Activated naive CD4-positive, alpha-beta T cell treated with anti-CD3 and anti-CD28 coated beads, Interleukin-2, amount 50 U/mL, for 72 hours (primary cell): Measurements from ENCODE around the gene NBEAL1. TPM values are rescaled to one million over a fixed set of nuclear protein-coding genes. Genes with fewer than 3 reads are reported as not detected.
"Not testable (repeated sequence)": the region's sequence is repeated elsewhere in the genome, so short reads cannot be mapped to it uniquely, and the experiment has no call there.

Experiments
- ATAC-seq, 2 donors: fragments of 150-1000 bp; cut with Tn5 transposase; 2 replicates each; pipeline ENCODE4 v1.10.0; 2021; ENCODE audit warnings: mild to moderate bottlenecking in 2 of 2, moderate library complexity in 2 of 2
- DNase-seq, 2 donors: peaks; one replicate each; pipeline ENCODE4 v3.0.0; 2021 to 2022; ENCODE audit warnings: low spot score in 2 of 2
- H3K27ac Mint-ChIP-seq, 2 donors: one replicate each; pipeline ENCODE4 v1.8.0; 2022; ENCODE audit warnings: mild to moderate bottlenecking in 2 of 2, mixed read lengths in 2 of 2
- H3K36me3 Mint-ChIP-seq, 2 donors: one replicate each; pipeline ENCODE4 v1.8.0; 2022; ENCODE audit warnings: mixed read lengths in 2 of 2
- H3K9me3 Mint-ChIP-seq, 2 donors: one replicate each; pipeline ENCODE4 v1.8.0; 2022; ENCODE audit warnings: mixed read lengths in 2 of 2
- total RNA-seq, 2 donors: library from RNA; stranded (reverse); gene quantifications; one replicate each; pipeline ENCODE4 v1.2.3, GENCODE V29; 2022

NBEAL1 gene
- total RNA-seq, 2 donors from 2014 or later: 15.6 to 22.6 TPM

DNA sequence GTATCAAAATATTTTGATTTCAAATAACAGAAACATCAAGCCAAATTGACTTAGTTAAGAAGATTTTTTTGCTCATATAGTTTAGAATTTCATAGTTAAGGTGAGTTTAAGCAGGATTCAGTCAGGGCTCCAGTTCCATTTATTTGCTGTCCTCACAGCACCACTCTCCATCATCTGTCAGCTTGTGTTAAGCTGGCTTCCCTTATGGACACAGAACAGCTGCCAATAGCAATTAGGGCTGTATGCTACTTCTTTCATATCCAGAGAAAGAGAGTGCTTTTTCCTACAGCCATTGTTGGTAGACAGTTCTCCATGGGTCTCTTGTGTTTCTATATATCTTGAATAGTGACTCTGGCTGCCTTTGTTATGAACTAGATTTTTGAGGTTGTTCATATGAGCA, 128.7 kb downstream of the NBEAL1 start:
- no peaks in the 10 kb centered on the region for H3K36me3 Mint-ChIP-seq
- DNase-seq (no peak), ATAC-seq (no peak)
- no peaks in the 10 kb centered on the region for H3K9me3 Mint-ChIP-seq
- peak overlapping the region in 1 of 2 donors; percentile 44 for H3K27ac Mint-ChIP-seq

DNA sequence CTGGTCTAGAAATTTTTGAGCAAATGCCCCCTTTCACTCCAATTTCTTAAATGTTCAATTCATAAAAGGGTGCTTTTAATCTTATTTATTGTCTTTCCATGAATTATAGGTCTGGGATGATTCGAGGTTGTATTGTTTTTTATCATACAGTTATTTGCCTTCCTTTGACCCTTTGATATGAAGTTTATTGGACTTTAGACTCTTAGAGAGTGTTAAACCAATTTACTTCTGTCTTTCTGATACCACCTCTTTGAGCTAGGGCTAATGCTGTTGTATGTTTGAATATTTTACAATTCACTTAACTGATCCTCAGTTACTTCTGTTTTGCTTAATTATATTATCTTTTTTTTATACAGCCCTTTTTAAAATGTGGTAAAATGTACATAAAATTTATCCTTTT, 134.5 kb downstream of the NBEAL1 start:
- H3K36me3 Mint-ChIP-seq: peaks cover 0 to 4% of the 10 kb centered on the region in 2 donors
- ATAC-seq: no peak
- no peaks in the 10 kb centered on the region for H3K9me3 Mint-ChIP-seq
- no peak for DNase-seq
- H3K27ac Mint-ChIP-seq: no peak overlapping the region

DNA sequence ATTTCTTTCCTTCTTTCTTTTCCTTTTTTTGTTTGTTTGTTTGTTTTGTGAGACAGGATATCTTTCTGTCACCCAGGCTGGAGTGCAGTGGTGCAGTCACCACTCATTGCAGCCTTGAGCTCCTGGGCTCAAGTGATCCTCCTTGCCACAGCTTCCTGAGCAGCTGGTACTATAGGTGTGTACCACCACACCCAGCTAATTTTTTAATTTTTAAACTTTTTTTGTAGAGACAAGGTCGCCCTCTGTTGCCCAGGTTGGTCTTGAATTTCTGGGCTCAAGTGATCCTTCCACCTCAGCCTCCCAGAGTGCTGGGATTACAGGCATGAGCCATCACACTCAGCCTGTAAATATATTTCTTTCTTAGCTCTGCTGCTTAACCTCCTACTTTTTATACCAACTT, 140.7 kb downstream of the NBEAL1 start:
- ATAC-seq (no peak), DNase-seq (no peak)
- H3K9me3 Mint-ChIP-seq: no peaks in the 10 kb centered on the region
- H3K36me3 Mint-ChIP-seq: no peaks in the 10 kb centered on the region
- H3K27ac Mint-ChIP-seq: no peak overlapping the region

DNA sequence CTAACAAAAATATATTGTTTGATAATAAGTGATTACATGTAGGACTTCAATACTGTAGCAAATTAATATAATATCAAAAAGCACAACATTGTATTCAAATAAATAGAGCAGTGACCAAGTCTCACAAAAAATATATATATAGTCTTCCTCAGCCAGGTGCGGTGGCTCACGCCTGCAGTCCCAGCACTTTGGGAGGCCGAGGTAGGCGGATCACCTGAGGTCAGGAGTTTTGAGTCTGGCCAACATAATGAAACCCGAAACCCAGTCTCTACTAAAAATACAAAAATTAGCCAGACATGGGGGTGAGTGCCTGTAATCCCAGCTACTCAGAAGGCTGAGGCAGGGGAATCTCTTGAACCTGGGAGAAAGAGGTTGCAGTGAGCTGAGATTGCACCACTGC, 148.0 kb downstream of the NBEAL1 start:
- H3K36me3 Mint-ChIP-seq, DNase-seq, H3K27ac Mint-ChIP-seq, H3K9me3 Mint-ChIP-seq, ATAC-seq: not testable (repeated sequence)

DNA sequence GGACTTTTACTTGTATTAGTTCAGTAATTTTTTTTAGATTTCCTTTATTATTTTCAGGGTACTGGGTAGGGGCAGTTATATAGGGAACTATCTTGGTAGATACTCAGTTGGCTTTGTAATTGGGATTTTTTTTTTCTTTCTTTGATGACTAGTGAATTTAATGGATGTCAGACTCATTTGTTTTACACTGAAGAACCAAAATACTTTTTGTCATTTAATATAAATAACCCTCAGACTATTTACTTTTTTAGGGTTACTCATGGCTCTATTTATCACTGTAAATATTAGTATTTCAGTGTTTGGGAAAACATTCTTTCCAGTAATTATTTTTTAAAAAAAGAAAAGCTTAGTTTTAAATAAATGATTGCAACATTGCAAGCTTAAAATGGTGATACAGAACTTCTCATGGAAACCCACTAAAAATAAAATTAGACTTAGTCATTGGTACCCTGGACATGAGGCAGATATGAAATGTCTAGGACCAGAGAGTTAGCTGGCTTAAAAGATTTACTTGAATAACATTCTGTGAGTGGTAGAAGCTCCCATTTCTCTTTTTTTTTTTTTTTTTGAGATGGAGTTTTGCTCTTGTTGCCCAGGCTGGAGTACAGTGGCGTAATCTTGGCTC, 149.7 kb downstream of the NBEAL1 start:
- ATAC-seq (no peak), DNase-seq (no peak)
- no peaks in the 10 kb centered on the region for H3K36me3 Mint-ChIP-seq
- H3K27ac Mint-ChIP-seq: no peak overlapping the region
- no peaks in the 10 kb centered on the region for H3K9me3 Mint-ChIP-seq

DNA sequence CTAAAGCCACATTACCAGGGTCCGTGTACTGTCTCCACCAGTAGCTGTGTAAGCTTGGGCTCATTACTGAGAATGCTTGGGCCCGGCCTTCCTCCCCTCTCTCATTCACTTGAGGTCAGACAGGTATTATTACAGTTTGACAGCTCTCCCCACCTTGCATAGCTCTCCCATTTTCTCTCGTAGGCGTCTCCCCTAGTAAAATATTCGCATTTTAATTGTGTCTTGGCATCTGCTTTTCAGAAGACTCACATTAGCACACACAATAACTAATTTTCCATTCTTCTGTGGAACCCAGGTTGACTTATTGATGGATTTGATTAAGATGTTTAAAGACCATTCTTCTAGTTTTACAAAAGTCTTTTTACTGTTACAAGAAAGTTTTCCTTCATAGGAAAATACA, 153.1 kb downstream of the NBEAL1 start:
- DNase-seq (no peak), ATAC-seq (no peak)
- Mint-ChIP-seq H3K9me3 (no peaks in the 10 kb centered on the region), H3K27ac (no peak overlapping the region), H3K36me3 (no peaks in the 10 kb centered on the region)

DNA sequence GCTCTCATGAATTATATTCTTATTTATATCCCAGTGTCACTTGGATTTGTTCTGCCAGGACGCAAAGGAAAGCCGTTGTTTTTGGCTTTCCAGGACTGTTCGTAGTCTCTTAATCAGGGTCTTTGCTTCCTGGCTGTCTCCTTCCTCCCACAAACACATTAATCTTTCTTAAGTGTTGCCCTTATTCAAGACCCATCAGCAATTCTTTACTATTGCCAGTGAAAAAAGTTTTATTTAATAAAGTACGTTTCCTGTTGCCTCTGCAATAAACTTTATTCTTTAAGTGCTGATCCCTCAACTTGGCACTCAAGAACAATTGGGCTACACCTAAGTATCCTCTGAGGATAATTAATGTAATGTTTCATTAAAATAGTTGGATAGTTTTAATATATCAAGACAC, 155.8 kb downstream of the NBEAL1 start:
- Mint-ChIP-seq H3K9me3 (no peaks in the 10 kb centered on the region), H3K27ac (no peak overlapping the region), H3K36me3 (no peaks in the 10 kb centered on the region)
- ATAC-seq: no peak
- no peak for DNase-seq

DNA sequence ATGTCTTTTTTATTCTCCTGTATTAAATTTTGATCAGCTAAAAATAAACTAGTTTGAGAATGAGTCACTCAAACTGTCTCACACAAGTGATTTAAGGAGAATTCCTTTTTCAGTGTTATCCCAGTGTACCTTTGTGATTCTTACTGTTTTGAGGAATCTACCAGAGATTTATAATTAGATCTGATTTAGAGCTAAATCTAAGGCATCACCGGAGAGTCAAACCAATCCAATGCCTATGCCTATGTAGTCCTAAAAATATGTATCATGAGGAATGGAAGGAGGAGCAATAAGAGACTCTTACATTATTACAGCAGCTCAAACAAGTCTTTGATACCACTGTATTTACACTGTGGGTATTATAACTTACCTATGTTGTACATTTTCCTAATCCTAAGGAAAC, 160.7 kb downstream of the NBEAL1 start:
- no peak for ATAC-seq
- Mint-ChIP-seq H3K36me3 (no peaks in the 10 kb centered on the region), H3K9me3 (no peaks in the 10 kb centered on the region), H3K27ac (no peak overlapping the region)
- no peak for DNase-seq

DNA sequence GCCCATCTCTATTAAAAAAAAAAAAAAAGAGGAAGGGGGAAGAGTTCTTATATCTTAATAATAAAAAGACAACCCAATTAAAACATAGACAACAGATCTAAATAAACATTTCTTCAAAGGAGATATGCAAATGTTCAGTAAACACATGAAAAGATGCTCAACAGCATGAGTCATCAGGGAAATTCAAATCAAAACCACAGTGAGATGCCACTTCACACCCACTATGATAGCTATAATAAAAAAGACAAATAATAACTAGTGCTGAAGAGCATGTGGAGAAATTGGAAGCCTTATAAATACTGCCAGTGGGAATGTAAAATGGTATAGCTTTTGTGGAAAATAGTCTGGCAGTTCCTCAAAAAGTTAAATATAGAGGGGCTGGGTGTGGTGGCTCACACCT, 162.7 kb downstream of the NBEAL1 start:
- ATAC-seq: peak in 1 of 2 donors; percentile 24
- DNase-seq: no peak
- no peaks in the 10 kb centered on the region for H3K36me3 Mint-ChIP-seq
- no peaks in the 10 kb centered on the region for H3K9me3 Mint-ChIP-seq
- H3K27ac Mint-ChIP-seq: peak overlapping the region in 1 of 2 donors; percentile 72

DNA sequence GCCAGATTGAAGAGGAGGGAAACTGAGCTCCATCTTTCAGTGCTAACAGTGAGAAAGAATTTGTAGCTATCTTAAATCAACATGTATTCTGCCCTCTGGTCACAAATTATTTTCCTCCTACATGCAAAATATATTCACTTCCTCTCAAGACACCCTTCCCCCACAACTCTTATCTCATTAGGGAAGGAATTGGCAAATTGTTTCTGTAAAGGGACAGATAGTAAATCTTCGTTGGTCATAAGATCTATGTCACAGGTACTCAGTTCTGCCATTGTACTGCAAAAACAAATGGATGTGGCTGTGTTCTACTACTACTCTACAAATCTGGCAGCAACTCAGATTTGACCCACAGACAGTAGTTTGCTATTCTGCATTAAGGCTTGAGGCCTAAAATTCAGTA, 171.2 kb downstream of the NBEAL1 start:
- Mint-ChIP-seq H3K9me3 (no peaks in the 10 kb centered on the region), H3K27ac (no peak overlapping the region), H3K36me3 (peaks cover 8% of the 10 kb centered on the region in 2 donors)
- DNase-seq (no peak), ATAC-seq (no peak)

DNA sequence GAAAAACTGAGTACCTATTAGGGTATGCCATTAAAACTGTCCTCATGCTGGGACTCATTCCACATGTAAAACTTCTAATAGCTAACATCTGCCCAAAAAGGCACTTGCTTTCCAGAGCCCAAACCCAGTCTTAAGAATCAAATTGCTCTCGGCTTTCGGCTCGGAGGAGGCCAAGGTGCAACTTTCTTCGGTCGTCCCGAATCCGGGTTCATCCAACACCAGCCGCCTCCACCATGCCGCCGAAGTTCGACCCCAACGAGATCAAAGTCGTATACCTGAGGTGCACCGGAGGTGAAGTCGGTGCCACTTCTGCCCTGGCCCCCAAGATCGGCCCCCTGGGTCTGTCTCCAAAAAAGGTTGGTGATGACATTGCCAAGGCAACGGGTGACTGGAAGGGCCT, 175.9 kb downstream of the NBEAL1 start:
- DNase-seq, H3K27ac Mint-ChIP-seq, H3K9me3 Mint-ChIP-seq, H3K36me3 Mint-ChIP-seq, ATAC-seq: not testable (repeated sequence)

DNA sequence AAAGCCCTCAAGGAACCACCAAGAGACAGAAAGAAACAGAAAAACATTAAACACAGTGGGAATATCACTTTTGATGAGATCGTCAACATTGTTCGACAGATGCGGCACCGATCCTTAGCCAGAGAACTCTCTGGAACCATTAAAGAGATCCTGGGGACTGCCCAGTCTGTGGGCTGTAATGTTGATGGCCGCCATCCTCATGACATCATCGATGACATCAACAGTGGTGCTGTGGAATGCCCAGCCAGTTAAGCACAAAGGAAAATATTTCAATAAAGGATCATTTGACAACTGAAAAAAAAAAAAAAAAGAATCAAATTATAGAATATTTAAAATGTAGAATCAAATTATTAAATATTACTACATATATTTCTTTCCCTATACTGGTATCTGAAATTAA, 176.4 kb downstream of the NBEAL1 start:
- not testable (repeated sequence) for H3K36me3 Mint-ChIP-seq, H3K27ac Mint-ChIP-seq, H3K9me3 Mint-ChIP-seq, DNase-seq, ATAC-seq

DNA sequence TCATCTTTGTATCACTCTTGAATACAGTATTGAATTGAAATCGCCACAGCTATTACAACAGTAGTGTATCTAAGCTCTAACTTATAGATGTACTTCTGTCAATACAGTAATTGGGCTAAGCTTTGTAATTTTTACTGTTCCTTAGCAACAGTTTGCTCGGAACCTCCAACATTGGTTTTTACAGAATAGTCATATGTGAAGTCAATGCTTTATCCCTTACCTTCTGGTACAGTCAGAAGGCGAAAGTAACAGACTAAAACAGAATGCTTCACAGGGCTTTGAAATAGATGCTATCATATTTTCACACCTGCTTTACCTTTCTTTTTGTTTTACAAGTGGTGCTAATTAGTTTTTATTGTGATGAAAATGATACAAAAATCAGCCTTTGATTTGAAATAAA, 177.3 kb downstream of the NBEAL1 start:
- DNase-seq: no peak
- ATAC-seq: peak; percentile 37 to 99
- H3K9me3 Mint-ChIP-seq: no peaks in the 10 kb centered on the region
- peaks cover 8% of the 10 kb centered on the region in 2 donors for H3K36me3 Mint-ChIP-seq
- no peak overlapping the region for H3K27ac Mint-ChIP-seq

DNA sequence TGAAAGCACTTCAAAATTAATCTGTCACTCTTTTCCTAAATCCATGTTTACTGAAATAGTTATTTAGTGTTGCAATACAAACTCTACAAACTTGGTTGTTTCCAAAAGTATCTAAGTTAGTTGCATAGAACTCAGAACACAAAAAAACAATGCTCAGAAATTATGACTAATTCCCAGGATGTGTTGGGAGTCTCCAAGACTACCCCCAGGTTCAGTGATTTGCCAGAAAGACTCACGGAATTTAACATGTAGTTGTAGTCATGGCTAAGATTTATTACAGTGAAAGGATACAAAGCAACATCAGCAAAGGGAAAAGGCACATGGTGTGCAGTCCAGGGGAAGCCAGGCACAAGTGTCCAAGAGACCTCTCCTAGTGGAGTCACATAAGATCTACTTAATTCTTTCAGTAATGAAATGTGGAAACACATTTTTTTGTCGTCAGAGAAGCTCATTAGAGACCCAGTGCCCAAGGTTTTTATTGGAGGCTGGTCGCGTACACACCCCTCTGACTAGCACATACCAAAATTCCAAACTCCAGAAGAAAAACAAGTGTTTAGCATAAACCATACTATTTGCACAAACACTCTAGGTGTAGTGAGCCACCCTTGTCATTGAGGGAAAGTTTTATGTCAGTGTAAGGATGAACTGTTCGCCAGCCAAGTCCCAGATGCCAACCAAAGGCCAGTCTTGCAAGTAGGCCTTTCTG, 180.8 kb downstream of the NBEAL1 start:
- no peaks in the 10 kb centered on the region for H3K9me3 Mint-ChIP-seq
- ATAC-seq: no peak

DNA sequence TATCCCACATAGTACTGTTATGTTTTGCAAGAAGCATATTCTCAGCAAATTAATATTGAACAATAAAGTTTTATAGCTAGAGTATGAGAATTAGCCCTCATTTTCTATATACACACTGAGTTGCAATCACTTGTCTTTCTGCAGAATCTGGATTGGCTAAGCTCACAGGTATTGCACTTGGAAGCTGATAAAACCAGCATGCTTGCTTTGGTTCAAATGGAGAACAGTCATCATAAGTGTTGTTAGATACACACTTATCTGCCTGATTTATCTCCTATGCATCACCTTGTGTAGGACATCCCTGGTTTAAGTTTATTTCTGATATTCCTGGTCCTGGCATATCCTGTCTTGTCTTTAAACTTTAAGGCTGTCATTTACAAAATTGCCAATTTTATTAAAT, 186.2 kb downstream of the NBEAL1 start:
- H3K27ac Mint-ChIP-seq: no peak overlapping the region
- no peak for ATAC-seq
- H3K9me3 Mint-ChIP-seq: no peaks in the 10 kb centered on the region
- peaks cover 0 to 3% of the 10 kb centered on the region in 2 donors for H3K36me3 Mint-ChIP-seq
- no peak for DNase-seq

More for the DNA sequence above, 180.8 kb downstream of the NBEAL1 start:
- Mint-ChIP-seq H3K27ac (no peak overlapping the region), H3K36me3 (peaks cover 4% of the 10 kb centered on the region in 2 donors)
- no peak for DNase-seq

DNA sequence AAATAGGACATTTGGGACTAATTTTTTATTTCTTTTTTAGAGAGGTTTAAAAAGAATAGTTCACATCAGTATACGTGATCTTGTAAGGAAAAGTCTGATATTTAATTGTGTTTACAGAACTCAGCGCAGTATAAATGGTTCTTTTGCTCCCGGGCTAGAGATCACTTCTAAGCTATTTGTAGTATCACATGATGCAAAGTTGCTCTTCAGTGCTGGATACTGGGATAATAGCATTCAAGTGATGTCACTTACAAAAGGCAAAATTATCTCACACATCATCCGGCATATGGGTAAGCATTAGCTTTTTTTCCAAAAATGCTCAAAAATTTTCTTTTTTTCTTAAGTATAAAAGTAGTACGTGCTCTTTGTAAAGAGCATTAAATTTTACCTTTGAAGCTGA, 186.8 kb downstream of the NBEAL1 start:
- H3K36me3 Mint-ChIP-seq: peaks cover 0 to 6% of the 10 kb centered on the region in 2 donors
- no peak overlapping the region for H3K27ac Mint-ChIP-seq
- DNase-seq: no peak
- H3K9me3 Mint-ChIP-seq: no peaks in the 10 kb centered on the region
- no peak for ATAC-seq

DNA sequence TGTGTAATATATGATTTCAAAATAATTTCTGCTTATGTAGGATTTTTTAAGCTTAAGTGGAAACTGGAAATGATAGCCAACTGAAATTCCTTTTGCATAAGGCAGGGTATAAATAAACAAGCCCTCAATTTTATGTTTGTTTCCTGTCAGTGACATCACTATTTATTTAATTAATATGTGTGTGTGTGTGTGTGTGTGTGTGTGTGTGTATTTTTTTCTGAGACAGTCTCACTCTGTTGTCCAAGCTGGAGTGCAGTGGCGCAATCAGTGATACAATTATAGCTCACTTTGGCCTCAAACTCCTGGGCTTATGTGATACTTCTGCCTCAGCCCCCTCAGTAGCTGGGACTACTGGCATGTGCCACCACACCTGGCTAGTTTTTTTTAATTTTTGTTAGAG, 194.9 kb downstream of the NBEAL1 start:
- Mint-ChIP-seq H3K36me3 (peaks cover 0 to 10% of the 10 kb centered on the region in 2 donors), H3K27ac (no peak overlapping the region), H3K9me3 (no peaks in the 10 kb centered on the region)
- ATAC-seq (no peak), DNase-seq (no peak)

DNA sequence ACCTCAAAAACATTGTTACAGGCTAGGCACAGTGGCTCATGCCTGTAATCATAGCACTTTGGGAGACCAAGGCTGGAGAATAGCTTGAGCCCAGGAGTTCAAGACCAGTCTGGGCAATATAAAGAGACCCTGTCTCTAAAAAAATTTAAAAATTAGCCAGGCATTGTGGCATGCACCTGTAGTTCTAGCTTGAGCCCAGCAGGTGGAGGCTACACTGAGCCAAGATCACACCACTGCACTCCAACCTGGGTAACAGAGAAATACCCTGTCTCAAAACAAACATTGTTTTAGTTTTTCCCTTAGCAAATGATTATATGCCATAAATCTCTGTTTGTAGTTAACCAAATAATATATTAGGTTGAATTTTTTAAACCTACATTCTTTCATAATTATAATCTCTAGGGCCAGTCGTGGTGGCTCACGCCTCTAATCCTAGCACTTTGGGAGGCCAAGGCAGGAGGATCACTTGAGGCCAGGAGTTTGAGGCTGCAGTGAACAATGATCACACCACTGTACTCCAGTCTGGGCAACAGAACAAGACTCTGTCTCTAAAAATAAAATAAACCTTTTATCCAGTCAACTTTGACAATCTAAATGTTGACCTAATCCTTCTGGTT, 210.9 kb downstream of the NBEAL1 start:
- peak in 1 of 2 donors; percentile 26 for DNase-seq

More for the DNA sequence above, 210.9 kb downstream of the NBEAL1 start:
- Mint-ChIP-seq H3K27ac (no peak overlapping the region), H3K36me3 (no peaks in the 10 kb centered on the region), H3K9me3 (no peaks in the 10 kb centered on the region)
- peak; percentile 61 to 62 for ATAC-seq
